RCC 7860 (cell line): ENCODE measurements around the gene NAGS.
"Not testable (repeated sequence)": the region's sequence is repeated elsewhere in the genome, so short reads cannot be mapped to it uniquely, and the experiment has no call there.

Source experiments
- DNase-seq: peaks from one replicate; pipeline ENCODE4 v3.0.0-alpha.2; 2015; ENCODE audit warnings: low spot score
- FAIRE-seq: peaks from 2 replicates; lab custom pipeline; 2012; peaks lifted over from hg19 to GRCh38; lab: Jason Lieb, UNC

The NAGS gene

DNA sequence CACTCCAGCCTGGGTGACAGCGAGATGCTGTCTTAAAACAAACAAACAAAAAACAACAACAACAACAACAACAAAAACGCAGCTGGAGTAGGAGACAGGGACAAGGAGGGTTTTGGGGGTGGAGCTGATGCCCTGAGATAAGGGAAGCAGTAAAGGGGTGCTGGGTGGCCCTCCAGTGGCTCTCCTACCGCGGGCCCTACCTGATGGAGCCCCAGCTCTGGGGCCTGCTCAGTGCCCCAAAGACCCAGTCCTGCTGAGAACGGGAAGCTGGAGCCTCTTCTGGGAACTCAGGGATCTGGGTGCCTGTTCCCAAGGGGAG is 21.3 kb upstream of the NAGS start:
- FAIRE-seq, result no peak
- no peak for DNase-seq

- FAIRE-seq (no peak), DNase-seq (no peak)
Observed at GRCh38 chr17:43983515-43984411, 20.7 kb upstream of the NAGS start.

GRCh38 chr17:43984521-43984920 is 19.9 kb upstream of the NAGS start:
- FAIRE-seq (no peak), DNase-seq (no peak)

DNA sequence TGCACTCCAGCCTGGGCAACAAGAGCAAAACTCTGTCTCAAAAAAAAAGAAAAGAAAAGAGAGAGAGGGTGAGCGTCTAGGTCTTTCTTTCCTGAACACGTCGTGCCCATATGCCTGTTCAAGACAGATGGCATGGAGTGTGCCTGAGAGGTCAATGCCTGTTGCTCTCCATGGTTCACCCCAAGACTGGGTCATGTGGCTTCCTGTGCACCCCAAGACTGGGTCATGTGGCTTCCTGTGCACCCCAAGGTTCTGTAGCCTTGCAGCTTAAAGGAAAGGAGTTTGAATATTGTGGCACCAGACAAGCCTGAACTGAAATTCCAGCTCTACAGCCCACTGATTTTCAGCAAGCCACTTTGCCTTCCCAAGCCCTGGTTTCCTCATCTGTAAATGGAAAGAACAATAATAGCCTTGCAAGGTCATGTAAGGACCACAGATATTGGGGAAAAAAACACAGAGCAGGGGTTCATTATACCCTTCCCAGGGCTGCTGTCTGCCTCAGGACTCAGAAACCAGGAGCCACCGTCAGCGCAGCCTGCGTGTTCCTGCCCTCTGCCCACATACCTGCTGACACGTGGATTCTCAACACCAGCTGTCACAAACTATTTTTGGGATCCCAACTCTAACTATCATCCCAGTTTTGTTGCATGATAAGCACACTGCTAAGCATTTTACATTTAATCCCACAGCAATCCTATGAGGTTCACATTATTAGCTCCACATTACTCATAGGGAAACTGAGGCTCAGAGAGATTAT is 18.0 kb upstream of the NAGS start:
- DNase-seq (no peak), FAIRE-seq (no peak)

- no peak for FAIRE-seq
- DNase-seq, result no peak
Observed at GRCh38 chr17:43987131-43988021, 17.0 kb upstream of the NAGS start.

GRCh38 chr17:43988301-43988700 is 16.1 kb upstream of the NAGS start:
- FAIRE-seq, result no peak
- DNase-seq, result no peak

- FAIRE-seq (no peak), DNase-seq (no peak)
Observed at GRCh38 chr17:43992641-43993040, 11.8 kb upstream of the NAGS start.

DNA sequence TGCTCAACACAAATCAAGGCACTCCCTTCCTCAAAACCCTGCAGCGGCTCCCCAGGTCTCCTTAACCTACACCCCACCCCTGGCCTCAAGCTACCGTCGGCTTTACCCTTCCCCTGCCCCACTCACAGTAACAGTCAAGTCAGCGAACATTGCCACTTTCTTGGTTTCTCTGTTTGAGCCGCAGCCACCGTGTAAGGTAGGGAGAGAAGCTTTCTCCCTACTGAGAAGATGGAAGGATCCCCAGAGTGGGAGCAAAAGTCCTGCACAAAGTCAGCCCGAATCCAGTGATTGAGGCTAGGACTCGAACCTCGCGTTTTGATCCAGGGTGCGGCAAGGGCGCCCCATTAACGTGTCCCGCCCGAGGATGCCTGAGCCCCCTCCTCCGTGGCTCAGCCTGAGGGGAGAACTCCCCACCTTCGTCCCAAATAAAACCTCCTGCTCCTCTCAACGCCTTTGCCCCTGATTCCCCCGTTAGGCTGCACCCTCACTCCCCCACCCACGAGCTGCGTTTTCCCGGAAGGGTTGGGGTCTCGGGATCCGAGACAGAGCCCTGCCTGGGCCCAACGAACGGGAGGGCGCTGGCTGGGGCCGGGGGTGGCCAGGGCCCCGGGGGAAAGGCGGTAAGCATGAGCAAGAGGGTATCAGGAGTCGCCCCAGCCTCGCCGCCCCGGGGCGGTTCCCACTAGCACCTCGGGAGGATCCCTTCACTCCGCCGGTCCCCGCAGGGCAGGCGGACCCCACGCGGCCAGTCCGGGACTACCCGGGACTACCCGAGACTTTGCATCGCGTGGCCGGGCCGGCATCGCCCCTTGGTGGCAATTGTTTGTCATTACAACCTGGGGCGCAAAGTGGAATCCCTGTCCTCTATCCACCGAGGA is 9.9 kb upstream of the NAGS start:
- FAIRE-seq (no peak), DNase-seq (peak; percentile 10)

DNA sequence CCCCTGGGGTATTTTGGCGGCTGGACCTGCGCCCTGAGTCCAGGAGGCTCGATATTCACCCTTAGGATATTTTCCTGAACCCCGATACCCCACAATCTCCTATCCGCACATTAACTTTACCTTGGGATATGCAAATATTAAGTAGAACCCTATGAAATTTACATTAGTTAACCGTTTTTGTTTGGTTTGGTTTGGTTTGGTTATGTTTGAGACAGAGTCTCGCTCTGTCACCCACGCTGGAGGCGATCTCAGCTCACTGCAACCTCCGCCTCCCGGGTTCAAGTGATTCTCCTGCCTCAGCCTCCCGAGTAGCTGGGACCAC is 9.3 kb upstream of the NAGS start:
- DNase-seq (no peak), FAIRE-seq (no peak)

DNA sequence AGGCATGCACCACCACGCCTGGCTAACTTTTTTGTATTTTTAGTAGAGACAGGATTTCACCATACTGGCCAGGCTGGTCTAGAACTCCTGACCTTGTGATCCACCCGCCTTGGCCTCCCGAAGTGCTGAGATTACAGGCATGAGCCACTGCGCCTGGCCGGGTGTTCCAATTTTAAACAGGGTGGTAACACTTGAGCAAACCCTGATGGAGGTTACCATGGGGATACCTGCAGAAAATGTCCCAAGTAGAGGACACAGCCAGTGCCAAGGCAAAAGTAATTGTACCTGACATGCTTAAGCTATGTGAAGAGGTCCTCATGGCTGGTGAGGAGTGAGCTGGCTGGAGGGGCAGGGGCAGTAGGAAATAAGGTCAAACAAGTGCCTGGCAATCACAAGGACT is 7.2 kb upstream of the NAGS start:
- DNase-seq, FAIRE-seq: not testable (repeated sequence)

DNA sequence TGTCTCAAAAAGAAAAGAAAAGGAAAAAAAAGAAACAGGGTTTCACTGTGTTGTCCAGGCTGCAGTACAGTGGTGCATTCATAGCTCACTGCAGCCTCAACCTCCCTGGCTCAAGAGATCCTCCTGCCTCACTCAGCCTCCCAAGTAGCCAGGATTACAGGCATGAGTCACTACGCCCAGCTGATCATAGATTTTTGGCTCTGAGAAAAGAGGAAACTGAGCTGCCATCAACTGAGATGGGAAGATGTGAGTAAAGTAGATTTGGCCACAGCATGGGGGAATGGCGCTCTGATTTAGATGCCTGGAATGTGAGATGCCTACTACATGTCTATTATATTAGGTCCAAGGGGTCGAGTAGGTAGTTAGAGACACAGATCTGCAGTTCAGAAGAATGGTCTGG is 5.9 kb upstream of the NAGS start:
- FAIRE-seq, result no peak

DNA sequence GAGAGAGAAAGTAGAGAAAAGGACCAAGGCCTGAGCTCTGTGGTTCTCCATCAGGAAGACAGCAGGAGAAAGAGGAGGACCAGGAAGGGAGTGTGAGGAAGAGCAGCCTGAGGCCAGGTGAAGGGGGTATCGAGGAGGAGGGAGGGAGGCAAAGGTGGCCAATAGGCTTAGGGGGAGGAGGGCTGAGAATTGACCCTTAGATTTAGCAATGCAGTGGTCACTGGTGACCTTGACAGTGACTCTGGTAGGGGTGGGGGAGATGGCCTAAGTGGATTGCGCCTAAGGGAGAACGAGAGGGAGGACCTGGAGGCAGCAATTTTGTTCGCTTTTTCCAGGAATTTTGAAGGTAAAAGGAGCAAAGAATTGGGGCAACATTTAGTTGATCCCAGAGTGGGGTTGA is 5.4 kb upstream of the NAGS start:
- no peak for FAIRE-seq

More for the DNA sequence above, 5.9 kb upstream of the NAGS start:
- no peak for DNase-seq

GRCh38 chr17:44000141-44000860 is 4.1 kb upstream of the NAGS start:
- DNase-seq, result no peak
- no peak for FAIRE-seq

More for the DNA sequence above, 5.4 kb upstream of the NAGS start:
- no peak for DNase-seq

DNA sequence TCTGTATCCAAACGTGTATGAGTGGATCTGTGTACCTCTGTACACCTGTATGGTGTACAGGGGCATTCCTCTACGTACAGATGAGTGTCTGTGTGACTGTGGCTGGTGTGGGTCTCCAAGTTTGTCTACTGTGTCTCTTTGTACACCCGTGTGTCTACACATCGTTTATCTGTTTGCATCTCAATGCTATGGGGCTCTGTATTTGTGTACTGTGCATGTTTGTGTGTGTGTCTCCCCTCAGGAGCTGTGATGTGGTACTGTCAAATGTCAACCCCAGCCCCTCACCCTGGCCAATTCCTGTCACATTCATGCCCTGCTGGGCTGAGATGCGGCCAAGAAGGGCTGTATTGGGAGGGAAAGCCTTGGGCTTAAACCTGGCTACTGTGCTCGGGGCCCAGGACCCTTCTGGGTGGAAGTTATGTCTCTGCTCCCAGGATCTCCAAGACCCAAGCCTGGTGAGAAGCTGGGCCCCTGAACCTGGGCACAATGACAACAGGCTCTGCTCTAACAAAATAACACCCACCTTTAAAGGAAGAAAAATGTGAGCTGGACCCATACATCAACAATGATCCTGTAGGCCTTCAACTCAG is 3.5 kb upstream of the NAGS start:
- DNase-seq (no peak), FAIRE-seq (no peak)

DNA sequence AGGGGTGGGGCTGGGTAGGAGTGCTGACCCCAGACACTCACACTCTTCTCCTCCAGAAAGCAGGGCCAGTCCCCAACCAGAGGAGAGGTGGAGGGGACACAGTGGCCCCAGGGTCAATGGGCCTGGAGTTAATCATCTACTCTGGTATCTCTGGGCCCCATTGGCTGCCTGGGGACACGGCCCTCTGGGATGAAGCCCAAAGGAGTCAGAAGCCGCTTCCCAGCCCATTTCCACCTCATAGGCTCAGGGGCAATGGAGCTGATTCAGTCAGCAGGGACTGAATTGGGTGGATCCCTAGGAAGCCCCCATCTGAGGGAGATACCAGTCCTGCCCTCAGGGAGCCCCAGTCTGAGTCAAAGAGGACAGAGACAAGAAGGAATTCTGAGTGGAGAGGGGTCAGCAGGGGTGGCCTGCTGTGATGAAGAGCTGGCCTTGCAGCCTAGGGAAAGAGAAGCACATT is 2.9 kb upstream of the NAGS start:
- no peak for FAIRE-seq

DNA sequence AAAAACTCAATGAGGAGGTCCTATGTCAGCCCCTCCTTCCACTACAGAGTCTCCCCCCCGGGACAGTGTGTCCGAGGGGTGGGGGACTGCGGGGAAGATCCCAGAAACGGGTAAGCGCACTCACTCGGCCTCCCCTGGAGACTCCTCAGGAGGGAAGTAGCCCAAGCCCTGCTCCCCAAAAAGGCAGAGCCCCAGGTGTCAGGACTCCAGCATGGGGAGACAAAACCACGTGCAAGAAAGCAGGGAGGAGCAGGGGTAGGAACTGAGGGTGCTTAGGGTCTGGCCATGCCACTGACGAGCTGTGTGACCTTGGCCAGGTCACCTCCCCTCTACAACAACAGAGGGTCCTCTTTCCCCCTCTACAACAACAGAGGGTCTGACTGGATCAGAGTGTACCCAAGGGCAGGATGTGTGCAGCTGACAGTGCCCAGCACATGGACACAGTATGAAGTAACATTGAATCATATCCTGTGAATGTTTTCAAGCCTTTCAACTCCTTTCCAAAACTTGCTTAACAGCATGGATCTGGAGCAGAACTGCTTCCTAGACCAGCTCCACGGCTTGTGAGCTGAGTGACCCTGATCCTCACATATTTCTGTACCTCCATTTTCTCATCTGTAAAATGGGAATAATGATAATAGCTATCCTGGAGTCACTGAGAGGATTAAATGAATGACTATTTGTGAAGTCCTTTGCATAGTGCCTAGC is 2.1 kb upstream of the NAGS start:
- DNase-seq, result peak; percentile 32
- no peak for FAIRE-seq

More for the DNA sequence above, 2.9 kb upstream of the NAGS start:
- DNase-seq, result no peak

GRCh38 chr17:44004761-44005526 is 522 bp downstream of the NAGS start:
- no peak for FAIRE-seq
- no peak for DNase-seq
